Fibroblast of lung (primary cell): Measurements from ENCODE around the gene AKNA. TPM values are rescaled to one million over a fixed set of nuclear protein-coding genes. Genes with fewer than 3 reads are reported as not detected.

Experiments
- DNase-seq, 2 donors: peaks; one replicate each; pipeline versions ENCODE4 v3.0.0 to v3.0.0-alpha.2; 2010; ENCODE audit warnings: low read depth in 2 of 2
- H2AFZ ChIP-seq: 2 replicates; pipeline ENCODE4 v1.5.1; 2012; ENCODE audit warnings: low read length, control low read depth, inconsistent platforms
- H3K27ac ChIP-seq: 2 replicates; pipeline ENCODE4 v1.5.1; 2011; ENCODE audit warnings: low read length, control low read depth; ENCODE audit not compliant: insufficient read depth
- H3K27me3 ChIP-seq: 2 replicates; pipeline ENCODE4 v1.5.1; 2011; ENCODE audit warnings: mild to moderate bottlenecking, low read length; ENCODE audit not compliant: control insufficient read depth, insufficient read depth
- H3K36me3 ChIP-seq: 2 replicates; pipeline ENCODE4 v1.5.1; 2011; ENCODE audit warnings: low read length; ENCODE audit not compliant: control insufficient read depth, insufficient read depth
- H3K4me1 ChIP-seq: 2 replicates; pipeline ENCODE4 v1.5.1; 2011; ENCODE audit warnings: low read length; ENCODE audit not compliant: control insufficient read depth, insufficient read depth; ENCODE audit errors: extremely low read depth
- H3K4me2 ChIP-seq: 2 replicates; pipeline ENCODE4 v1.5.1; 2011; ENCODE audit warnings: low read length, control low read depth; ENCODE audit not compliant: insufficient read depth; ENCODE audit errors: extremely low read depth
- H3K4me3 ChIP-seq, 4 experiments: fragments of 200-600 bp in 1 of 4; sonication (generic) in 1 of 4; replicated peaks in 1 of 4; 2 replicates each; pipeline ENCODE4 v1.5.1; 2011 to 2016; ENCODE audit warnings: low read length in 4 of 4, low read depth in 3 of 4, mild to moderate bottlenecking in 3 of 4, control low read depth in 2 of 4, inconsistent platforms in 1 of 4, mixed read lengths in 1 of 4; ENCODE audit not compliant: insufficient read depth in 1 of 4; ENCODE audit errors: control extremely low read depth in 1 of 4
- H3K79me2 ChIP-seq: 2 replicates; pipeline ENCODE4 v1.5.1; 2012; ENCODE audit warnings: mild to moderate bottlenecking, low read length, inconsistent platforms; ENCODE audit not compliant: control insufficient read depth, insufficient read depth
- H3K9ac ChIP-seq: 2 replicates; pipeline ENCODE4 v1.5.1; 2011; ENCODE audit warnings: mild to moderate bottlenecking, low read length, control low read depth; ENCODE audit not compliant: insufficient read depth
- H3K9me3 ChIP-seq: 2 replicates; pipeline ENCODE4 v1.5.1; 2012; ENCODE audit warnings: low read depth, low read length; ENCODE audit not compliant: control insufficient read depth, insufficient read depth
- H4K20me1 ChIP-seq: 2 replicates; pipeline ENCODE4 v1.5.1; 2011; ENCODE audit warnings: low read length; ENCODE audit not compliant: control insufficient read depth, insufficient read depth; ENCODE audit errors: extremely low read depth
- EZH2 ChIP-seq: IDR thresholded peaks from 2 replicates; pipeline ENCODE4 v1.5.1; 2012; ENCODE audit warnings: low read length, control low read depth, mild to moderate bottlenecking; ENCODE audit errors: missing control alignments
- polyA plus RNA-seq, 2 donors: library from polyadenylated mRNA; depleted of rRNA in 1 of 2; stranded (reverse) in 1 of 2; unstranded in 1 of 2; fragments of >200 nt; gene quantifications; 2 replicates each; pipeline ENCODE4 v1.2.1, GENCODE V29; 2011 to 2012; ENCODE audit warnings: missing spikeins in 1 of 2
- total RNA-seq: library from RNA; depleted of rRNA; stranded (reverse); fragments of >200 nt; gene quantifications from 2 replicates; pipeline ENCODE4 v1.2.1, GENCODE V29; 2014
- TF ChIP-seq, protein P1 (sequence below), 2 donors: IDR thresholded peaks in 1 of 2; conservative IDR thresholded peaks in 1 of 2; 1 replicate in 1 of 2; 2 replicates in 1 of 2; pipeline ENCODE4 v1.5.1; 2011 to 2012; ENCODE audit warnings: low read length in 2 of 2, control low read depth in 1 of 2, inconsistent platforms in 1 of 2, low read depth in 1 of 2, mild to moderate bottlenecking in 1 of 2

Gene AKNA
- total and polyA plus RNA-seq, 2 donors (not counting 1 experiment from before 2014, with no cell fraction given): 5.6 to 19.3 TPM

DNA sequence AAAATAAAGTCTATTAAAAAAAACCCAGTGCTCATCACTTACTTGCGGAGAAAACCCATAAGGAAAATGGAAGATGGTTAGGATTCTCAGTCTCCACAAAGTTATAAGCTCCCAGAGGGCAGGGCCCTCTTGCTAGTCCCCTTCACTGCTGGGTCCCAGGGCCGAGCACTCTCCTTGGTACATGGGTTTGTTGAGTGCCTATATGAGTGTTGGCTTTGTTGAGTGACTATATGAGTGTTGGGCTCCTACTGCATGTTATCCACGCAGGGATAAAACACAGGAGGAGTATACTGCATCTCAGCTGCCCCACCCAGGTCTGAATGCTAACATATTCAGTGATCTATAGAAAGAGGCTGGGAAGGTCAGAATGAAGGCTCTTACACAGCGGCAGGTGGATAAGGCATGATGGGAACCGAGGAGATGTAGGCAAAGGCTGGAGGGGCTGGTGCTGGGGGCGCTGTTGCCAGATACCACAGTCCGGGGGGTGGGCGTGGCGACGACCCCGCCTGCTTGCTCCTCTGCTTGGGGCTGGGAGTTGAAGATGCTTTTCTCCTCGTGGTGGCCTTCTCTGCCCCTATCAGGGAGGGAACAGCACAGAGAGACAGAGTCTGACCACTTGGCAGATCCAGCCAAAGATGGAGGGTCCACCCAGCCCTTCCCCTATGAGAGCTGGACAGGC, 46.5 kb downstream of the AKNA start:
- DNase-seq: no peak
- Histone ChIP-seq H3K79me2 (no peaks in the 10 kb centered on the region), H3K4me3 (no peak overlapping the region), H3K9me3 (no peaks in the 10 kb centered on the region), H3K4me1 (no peaks in the 10 kb centered on the region), H3K27ac (no peak overlapping the region), H4K20me1 (no peaks in the 10 kb centered on the region), H2AFZ (no peak overlapping the region), H3K9ac (no peak overlapping the region), H3K27me3 (no peaks in the 10 kb centered on the region), H3K4me2 (no peak overlapping the region), H3K36me3 (peaks cover 20% of the 10 kb centered on the region)
- TF ChIP-seq, protein P1, sequence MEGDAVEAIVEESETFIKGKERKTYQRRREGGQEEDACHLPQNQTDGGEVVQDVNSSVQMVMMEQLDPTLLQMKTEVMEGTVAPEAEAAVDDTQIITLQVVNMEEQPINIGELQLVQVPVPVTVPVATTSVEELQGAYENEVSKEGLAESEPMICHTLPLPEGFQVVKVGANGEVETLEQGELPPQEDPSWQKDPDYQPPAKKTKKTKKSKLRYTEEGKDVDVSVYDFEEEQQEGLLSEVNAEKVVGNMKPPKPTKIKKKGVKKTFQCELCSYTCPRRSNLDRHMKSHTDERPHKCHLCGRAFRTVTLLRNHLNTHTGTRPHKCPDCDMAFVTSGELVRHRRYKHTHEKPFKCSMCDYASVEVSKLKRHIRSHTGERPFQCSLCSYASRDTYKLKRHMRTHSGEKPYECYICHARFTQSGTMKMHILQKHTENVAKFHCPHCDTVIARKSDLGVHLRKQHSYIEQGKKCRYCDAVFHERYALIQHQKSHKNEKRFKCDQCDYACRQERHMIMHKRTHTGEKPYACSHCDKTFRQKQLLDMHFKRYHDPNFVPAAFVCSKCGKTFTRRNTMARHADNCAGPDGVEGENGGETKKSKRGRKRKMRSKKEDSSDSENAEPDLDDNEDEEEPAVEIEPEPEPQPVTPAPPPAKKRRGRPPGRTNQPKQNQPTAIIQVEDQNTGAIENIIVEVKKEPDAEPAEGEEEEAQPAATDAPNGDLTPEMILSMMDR (conservative IDR thresholded peaks at IDR 0.05 in 1 of 2, IDR thresholded peaks at IDR 0.05 in 1 of 2; ENCODE audit: low read depth in 1 of 2, low read length in 2 of 2): no peak
- no peak for TF ChIP-seq EZH2

DNA sequence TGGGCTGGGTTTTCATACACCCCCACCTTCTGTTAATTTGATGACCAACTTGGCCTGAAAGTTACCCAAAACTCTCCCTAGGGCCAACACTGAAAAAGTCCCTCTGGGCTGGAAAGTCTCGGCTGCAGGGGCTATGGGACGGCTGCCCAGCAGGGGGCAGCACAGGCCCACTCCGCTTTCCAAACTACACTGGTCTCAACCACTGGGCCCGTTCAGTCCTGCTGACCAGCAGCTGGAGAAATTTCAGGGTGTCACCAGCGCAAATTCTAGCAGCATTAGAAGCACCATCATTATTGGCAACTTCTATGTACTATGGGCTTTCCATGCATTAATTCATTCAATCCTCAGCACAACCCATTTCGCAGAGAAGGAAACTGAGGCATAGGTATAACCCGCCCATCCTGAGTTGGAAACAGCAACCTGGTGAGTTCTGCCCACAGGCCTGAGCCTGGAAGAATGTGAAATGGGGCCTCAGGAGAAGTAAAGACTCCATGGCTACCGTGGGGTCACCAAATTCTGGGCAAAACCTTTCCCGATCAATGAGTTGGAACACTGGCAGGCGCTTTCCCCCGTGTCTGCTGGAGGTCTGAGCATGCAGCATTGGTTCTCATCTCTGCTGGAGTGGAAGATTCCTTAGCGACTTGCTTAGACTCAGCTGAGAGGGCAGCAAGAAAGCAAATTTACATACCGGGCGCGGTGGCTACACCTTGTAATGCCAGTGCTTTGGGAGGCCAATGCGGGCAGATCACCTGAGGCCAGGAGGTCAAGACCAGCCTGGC, 48.5 kb downstream of the AKNA start:
- Histone ChIP-seq H3K9ac (no peak overlapping the region), H3K36me3 (peaks cover 18% of the 10 kb centered on the region), H3K27ac (no peak overlapping the region), H3K4me3 (no peak overlapping the region), H4K20me1 (no peaks in the 10 kb centered on the region), H2AFZ (no peak overlapping the region), H3K4me1 (no peaks in the 10 kb centered on the region), H3K27me3 (no peaks in the 10 kb centered on the region), H3K79me2 (no peaks in the 10 kb centered on the region), H3K4me2 (no peak overlapping the region), H3K9me3 (no peaks in the 10 kb centered on the region)
- peak; percentile 29 to 51 for DNase-seq
- TF ChIP-seq EZH2: no peak
- TF ChIP-seq, protein P1 (conservative IDR thresholded peaks at IDR 0.05 in 1 of 2, IDR thresholded peaks at IDR 0.05 in 1 of 2; ENCODE audit: low read depth in 1 of 2, low read length in 2 of 2): peak; percentile 81 to 85

DNA sequence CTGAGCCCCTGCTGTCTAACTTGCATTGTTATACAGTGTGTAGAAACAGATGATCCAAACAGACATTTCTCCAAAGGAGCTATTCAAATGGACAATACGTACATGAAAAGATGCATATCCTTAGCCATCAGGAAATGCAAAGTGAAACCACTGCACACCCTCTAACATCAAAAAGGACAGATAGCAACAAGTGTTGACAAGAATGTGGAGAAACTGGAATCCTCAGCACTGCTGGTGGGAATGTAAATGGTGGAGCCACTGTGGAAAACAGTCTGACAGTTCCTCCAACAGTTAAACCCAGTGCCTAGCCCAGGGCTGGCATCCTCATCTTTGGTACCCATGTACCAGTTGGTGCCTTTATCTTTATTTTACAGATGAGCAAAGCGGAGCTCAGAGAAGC, 49.6 kb downstream of the AKNA start:
- Histone ChIP-seq H2AFZ (no peak overlapping the region), H3K4me1 (no peaks in the 10 kb centered on the region), H3K9ac (no peak overlapping the region), H3K27me3 (no peaks in the 10 kb centered on the region), H3K36me3 (peaks cover 18% of the 10 kb centered on the region), H3K79me2 (no peaks in the 10 kb centered on the region), H4K20me1 (no peaks in the 10 kb centered on the region), H3K27ac (no peak overlapping the region), H3K4me2 (no peak overlapping the region), H3K4me3 (no peak overlapping the region), H3K9me3 (no peaks in the 10 kb centered on the region)
- no peak for TF ChIP-seq EZH2
- TF ChIP-seq, protein P1 (conservative IDR thresholded peaks at IDR 0.05 in 1 of 2, IDR thresholded peaks at IDR 0.05 in 1 of 2; ENCODE audit: low read depth in 1 of 2, low read length in 2 of 2): no peak
- no peak for DNase-seq
